Kidney epithelial cell (primary cell): ENCODE measurements around the gene PTBP3. TPM values are rescaled to one million over a fixed set of nuclear protein-coding genes. Genes with fewer than 3 reads are reported as not detected.

Source experiments
- DNase-seq: peaks from one replicate; pipeline ENCODE4 v3.0.0-alpha.2; 2010; ENCODE audit warnings: low read depth
- H3K27me3 ChIP-seq: 2 replicates; pipeline ENCODE4 v1.6.0; 2011; ENCODE audit warnings: low read length; ENCODE audit not compliant: control insufficient read depth, insufficient read depth
- H3K36me3 ChIP-seq: 2 replicates; pipeline ENCODE4 v1.5.1; 2011; ENCODE audit warnings: low read length; ENCODE audit not compliant: control insufficient read depth, insufficient read depth
- H3K4me3 ChIP-seq: 2 replicates; pipeline ENCODE4 v1.5.1; 2011; ENCODE audit warnings: low read depth, mild to moderate bottlenecking, control low read depth, low read length
- CTCF ChIP-seq: IDR thresholded peaks from 2 replicates; pipeline ENCODE4 v1.5.1; 2011; ENCODE audit warnings: mild to moderate bottlenecking, moderate library complexity, low read length, control low read depth, inconsistent platforms; ENCODE audit not compliant: insufficient read depth, poor library complexity, severe bottlenecking
- total RNA-seq: library from RNA; depleted of rRNA; stranded (reverse); fragments of >200 nt; gene quantifications from 2 replicates; pipeline ENCODE4 v1.2.3, GENCODE V29; 2015

The PTBP3 gene
- total RNA-seq, 1 donor from 2014 or later, result 79.8 TPM

- no peak for DNase-seq
- Histone ChIP-seq H3K36me3 (no peaks in the 10 kb centered on the region), H3K27me3 (no peaks in the 10 kb centered on the region), H3K4me3 (no peak overlapping the region)
- no peak for TF ChIP-seq CTCF
These were observed 17.0 kb downstream of the PTBP3 start for GRCh38 chr9:112316258-112316943.

GRCh38 chr9:112315331-112316257 lies 17.8 kb downstream of the PTBP3 start:
- Histone ChIP-seq H3K4me3 (no peak overlapping the region), H3K27me3 (no peaks in the 10 kb centered on the region), H3K36me3 (no peaks in the 10 kb centered on the region)
- no peak for DNase-seq
- TF ChIP-seq CTCF, result no peak

- Histone ChIP-seq H3K36me3 (no peaks in the 10 kb centered on the region), H3K27me3 (no peaks in the 10 kb centered on the region), H3K4me3 (no peak overlapping the region)
- TF ChIP-seq CTCF, result no peak
- no peak for DNase-seq
These were observed 21.3 kb downstream of the PTBP3 start for GRCh38 chr9:112312139-112312538.

- TF ChIP-seq CTCF, result no peak
- Histone ChIP-seq H3K36me3 (no peaks in the 10 kb centered on the region), H3K27me3 (no peaks in the 10 kb centered on the region), H3K4me3 (no peak overlapping the region)
- DNase-seq, result no peak
These were observed 21.9 kb downstream of the PTBP3 start for GRCh38 chr9:112311497-112311896.

- no peak for TF ChIP-seq CTCF
- no peaks in the 10 kb centered on the region for H3K36me3 ChIP-seq
- DNase-seq, result no peak
- H3K4me3 ChIP-seq, result no peak overlapping the region
- H3K27me3 ChIP-seq, result no peaks in the 10 kb centered on the region
These were observed 22.6 kb downstream of the PTBP3 start for GRCh38 chr9:112310826-112311225.

GRCh38 chr9:112308588-112308987 lies 24.8 kb downstream of the PTBP3 start:
- Histone ChIP-seq H3K36me3 (no peaks in the 10 kb centered on the region), H3K27me3 (no peaks in the 10 kb centered on the region), H3K4me3 (no peak overlapping the region)
- no peak for TF ChIP-seq CTCF
- no peak for DNase-seq
